ES-I3 (cell line): ENCODE results near the gene GALR3.

Source experiments
- H3K36me3 ChIP-seq: 2 replicates; pipeline ENCODE4 v1.6.1; 2013; ENCODE audit warnings: mild to moderate bottlenecking, low read length, control low read depth, moderate library complexity; ENCODE audit not compliant: insufficient read depth
- H3K4me1 ChIP-seq: 2 replicates; pipeline ENCODE4 v1.6.1; 2013; ENCODE audit warnings: mild to moderate bottlenecking, control low read depth, low read length; ENCODE audit not compliant: insufficient read depth
- H3K9ac ChIP-seq: 2 replicates; pipeline ENCODE4 v1.6.1; 2013; ENCODE audit warnings: low read depth, mild to moderate bottlenecking, low read length, moderate library complexity
- H3K9me3 ChIP-seq: 2 replicates; pipeline ENCODE4 v1.6.1; 2013; ENCODE audit warnings: mild to moderate bottlenecking, low read length, moderate library complexity; ENCODE audit not compliant: control insufficient read depth, insufficient read depth

Gene GALR3

GRCh38 chr22:37823134-37823985 lies at the start of gene GALR3:
Gene GALR3 (plus strand): TSS chr22:37823382. CDS start chr22:37823407, 25 bp downstream.
- H3K4me1 ChIP-seq = peaks cover 12% of the 10 kb centered on the region; the same call in 1 of the 2 replicates
- no peaks in the 10 kb centered on the region for H3K9me3 ChIP-seq
- no peaks in the 10 kb centered on the region for H3K36me3 ChIP-seq
- no peak within 1 kb of the TSS; the same call in 1 of the 2 replicates for H3K9ac ChIP-seq

- H3K9ac ChIP-seq = no peak overlapping the region
Observed at GRCh38 chr22:37774728-37775127, 48.5 kb upstream of the GALR3 start.

GRCh38 chr22:37775785-37776638 lies 47.2 kb upstream of the GALR3 start:
- Histone ChIP-seq H3K4me1 (peaks cover 5% of the 10 kb centered on the region; the same call in 1 of the 2 replicates), H3K9me3 (no peaks in the 10 kb centered on the region), H3K36me3 (no peaks in the 10 kb centered on the region; the same call in 1 of the 2 replicates), H3K9ac (no peak overlapping the region)

More at GRCh38 chr22:37774728-37775127, 48.5 kb upstream of the GALR3 start:
- Histone ChIP-seq H3K36me3 (no peaks in the 10 kb centered on the region; the same call in 1 of the 2 replicates), H3K9me3 (no peaks in the 10 kb centered on the region), H3K4me1 (peaks cover 5% of the 10 kb centered on the region; the same call in 1 of the 2 replicates)

GRCh38 chr22:37776639-37777005 lies 46.6 kb upstream of the GALR3 start:
- Histone ChIP-seq H3K4me1 (peaks cover 5% of the 10 kb centered on the region; the same call in 1 of the 2 replicates), H3K36me3 (no peaks in the 10 kb centered on the region; the same call in 1 of the 2 replicates), H3K9me3 (no peaks in the 10 kb centered on the region), H3K9ac (no peak overlapping the region)

GRCh38 chr22:37777122-37777687 lies 46.0 kb upstream of the GALR3 start:
- H3K36me3 ChIP-seq = no peaks in the 10 kb centered on the region
- H3K4me1 ChIP-seq = peaks cover 5% of the 10 kb centered on the region; the same call in 1 of the 2 replicates
- H3K9ac ChIP-seq = no peak overlapping the region
- H3K9me3 ChIP-seq = no peaks in the 10 kb centered on the region

- H3K4me1 ChIP-seq = peaks cover 5% of the 10 kb centered on the region; the same call in 1 of the 2 replicates
- H3K9ac ChIP-seq = no peak overlapping the region
- no peaks in the 10 kb centered on the region for H3K36me3 ChIP-seq
- H3K9me3 ChIP-seq = no peaks in the 10 kb centered on the region
Observed at GRCh38 chr22:37778370-37779009, 44.7 kb upstream of the GALR3 start.

- peaks cover under 1% of the 10 kb centered on the region; the same call in 1 of the 2 replicates for H3K4me1 ChIP-seq
- no peaks in the 10 kb centered on the region for H3K9me3 ChIP-seq
- no peaks in the 10 kb centered on the region for H3K36me3 ChIP-seq
- no peak overlapping the region for H3K9ac ChIP-seq
Observed at GRCh38 chr22:37781434-37782059, 41.6 kb upstream of the GALR3 start.

- Histone ChIP-seq H3K9ac (no peak overlapping the region), H3K9me3 (no peaks in the 10 kb centered on the region), H3K4me1 (no peaks in the 10 kb centered on the region; the same call in 1 of the 2 replicates), H3K36me3 (no peaks in the 10 kb centered on the region)
Observed at GRCh38 chr22:37782340-37783168, 40.6 kb upstream of the GALR3 start.

- Histone ChIP-seq H3K9me3 (no peaks in the 10 kb centered on the region), H3K9ac (no peak overlapping the region), H3K4me1 (no peaks in the 10 kb centered on the region; the same call in 1 of the 2 replicates)
Observed at GRCh38 chr22:37784829-37785495, 38.2 kb upstream of the GALR3 start.

GRCh38 chr22:37790234-37790633 lies 32.9 kb upstream of the GALR3 start:
- no peaks in the 10 kb centered on the region for H3K36me3 ChIP-seq
- H3K9me3 ChIP-seq = no peaks in the 10 kb centered on the region
- H3K9ac ChIP-seq = no peak overlapping the region
- no peaks in the 10 kb centered on the region for H3K4me1 ChIP-seq

More at GRCh38 chr22:37784829-37785495, 38.2 kb upstream of the GALR3 start:
- no peaks in the 10 kb centered on the region for H3K36me3 ChIP-seq

GRCh38 chr22:37792494-37792893 lies 30.7 kb upstream of the GALR3 start:
- no peaks in the 10 kb centered on the region for H3K36me3 ChIP-seq
- H3K9ac ChIP-seq = no peak overlapping the region
- H3K9me3 ChIP-seq = no peaks in the 10 kb centered on the region
- no peaks in the 10 kb centered on the region for H3K4me1 ChIP-seq

GRCh38 chr22:37794376-37794775 lies 28.8 kb upstream of the GALR3 start:
- H3K36me3 ChIP-seq = no peaks in the 10 kb centered on the region
- H3K4me1 ChIP-seq = no peaks in the 10 kb centered on the region
- H3K9me3 ChIP-seq = no peaks in the 10 kb centered on the region
- H3K9ac ChIP-seq = no peak overlapping the region
